Activated T-cell treated with anti-CD3 and anti-CD28 coated beads, Interleukin-2, amount 50 U/mL, for 24 hours (primary cell): ENCODE measurements around the gene HDAC4.
A peak's percentile ranks its signal among the peaks of the same experiment; 100 is the strongest.

Experiments used
- DNase-seq: peaks from one replicate; pipeline ENCODE4 v3.0.0-alpha.2; 2020
- H3K27ac Mint-ChIP-seq: 2 replicates; pipeline ENCODE4 v1.8.0; 2020; ENCODE audit warnings: mild to moderate bottlenecking, mixed read lengths
- H3K27me3 Mint-ChIP-seq: 2 replicates; pipeline ENCODE4 v1.8.0; 2020; ENCODE audit warnings: mixed read lengths
- H3K36me3 Mint-ChIP-seq: 2 replicates; pipeline ENCODE4 v1.8.0; 2020; ENCODE audit warnings: low read depth, mixed read lengths
- H3K4me1 Mint-ChIP-seq: 2 replicates; pipeline ENCODE4 v1.8.0; 2020; ENCODE audit warnings: low read depth, mixed read lengths
- H3K4me3 Mint-ChIP-seq: 2 replicates; pipeline ENCODE4 v1.8.0; 2020; ENCODE audit warnings: mild to moderate bottlenecking, moderate library complexity, mixed read lengths
- H3K9me3 Mint-ChIP-seq: 2 replicates; pipeline ENCODE4 v1.8.0; 2020; ENCODE audit warnings: mixed read lengths

HDAC4 gene

DNA sequence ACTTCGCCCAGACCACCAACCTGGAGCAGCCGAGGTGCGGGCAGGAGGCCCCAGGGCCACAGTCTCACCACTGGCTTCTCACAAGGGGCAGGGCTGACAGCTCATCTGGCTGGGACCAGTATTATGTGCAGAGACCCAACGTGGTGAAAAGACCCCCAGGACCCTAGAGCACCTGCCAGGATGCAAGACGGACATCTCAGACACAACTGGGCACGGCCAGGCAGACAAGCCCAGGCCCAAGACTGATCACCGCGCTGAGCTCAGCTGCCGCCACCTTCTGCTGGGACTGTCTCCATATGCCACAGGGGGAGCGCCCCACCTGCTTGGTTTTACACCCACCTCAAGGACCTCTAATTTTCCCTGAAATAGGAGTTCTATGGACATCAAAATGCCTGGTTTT is 23.2 kb downstream of the HDAC4 start:
- DNase-seq, result no peak
- Mint-ChIP-seq H3K4me1 (peaks cover 34% of the 10 kb centered on the region), H3K9me3 (no peaks in the 10 kb centered on the region), H3K4me3 (no peak overlapping the region), H3K36me3 (peaks cover 18% of the 10 kb centered on the region), H3K27me3 (no peaks in the 10 kb centered on the region), H3K27ac (no peak overlapping the region)

DNA sequence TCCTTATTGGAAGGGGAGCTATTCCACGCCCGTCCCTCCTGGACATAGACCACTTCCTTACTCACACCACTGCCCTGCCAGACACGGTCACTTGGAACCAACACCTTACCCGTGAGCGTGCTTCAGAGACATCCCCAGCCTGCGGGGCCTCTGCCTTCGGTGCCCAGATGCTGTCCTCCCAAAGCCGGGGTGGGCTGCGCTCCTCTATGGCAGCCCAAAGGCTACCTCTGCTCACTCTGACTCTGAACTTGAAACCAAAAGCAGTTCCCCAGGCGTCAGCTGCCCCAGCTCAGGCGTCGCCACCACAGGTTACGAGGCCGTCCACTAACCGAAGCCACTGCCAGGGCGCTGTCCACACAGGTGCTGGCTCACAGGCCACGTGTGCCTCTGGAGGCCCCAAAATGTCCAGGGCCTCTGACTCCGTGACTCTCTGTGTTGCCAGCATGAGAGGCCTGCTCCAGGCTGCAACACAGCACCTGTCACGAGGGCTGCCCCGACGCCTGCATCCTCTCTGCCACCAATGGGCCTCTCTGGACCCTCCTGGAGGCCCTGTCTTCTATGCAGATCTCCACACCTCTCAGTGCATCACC is 23.8 kb downstream of the HDAC4 start:
- Mint-ChIP-seq H3K27me3 (no peaks in the 10 kb centered on the region), H3K4me3 (no peak overlapping the region), H3K9me3 (no peaks in the 10 kb centered on the region), H3K36me3 (peaks cover 18% of the 10 kb centered on the region), H3K4me1 (peaks cover 29% of the 10 kb centered on the region), H3K27ac (no peak overlapping the region)
- no peak for DNase-seq

DNA sequence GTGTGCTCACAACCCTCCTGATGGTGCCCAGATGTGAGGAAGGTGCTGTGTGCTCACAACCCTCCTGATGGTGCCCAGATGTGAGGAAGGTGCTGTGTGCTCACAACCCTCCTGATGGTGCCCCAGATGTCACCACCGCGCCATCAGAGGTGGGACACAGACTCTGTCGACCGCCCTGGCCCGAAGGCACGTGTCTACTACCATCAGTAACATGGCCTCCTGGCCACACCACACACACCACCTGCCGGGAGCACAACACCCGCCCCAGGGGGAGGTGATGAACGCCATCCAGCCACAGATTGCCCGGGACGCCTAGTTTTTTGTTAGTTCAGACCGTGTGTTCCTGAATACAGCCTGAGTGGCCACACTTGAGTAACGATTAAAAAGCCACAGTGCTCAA is 24.5 kb downstream of the HDAC4 start:
- no peak for DNase-seq
- Mint-ChIP-seq H3K27me3 (no peaks in the 10 kb centered on the region), H3K27ac (no peak overlapping the region), H3K4me3 (no peak overlapping the region), H3K4me1 (peaks cover 22% of the 10 kb centered on the region), H3K36me3 (peaks cover 18% of the 10 kb centered on the region), H3K9me3 (no peaks in the 10 kb centered on the region)

- Mint-ChIP-seq H3K27ac (no peak overlapping the region), H3K4me3 (no peak overlapping the region), H3K9me3 (no peaks in the 10 kb centered on the region), H3K36me3 (peaks cover 18% of the 10 kb centered on the region), H3K27me3 (no peaks in the 10 kb centered on the region), H3K4me1 (peaks cover 14% of the 10 kb centered on the region)
- peak; percentile 26 for DNase-seq
These were observed 25.4 kb downstream of the HDAC4 start for GRCh38 chr2:239375278-239376061.

- Mint-ChIP-seq H3K9me3 (no peaks in the 10 kb centered on the region), H3K36me3 (peaks cover 19% of the 10 kb centered on the region)
These were observed 25.9 kb downstream of the HDAC4 start for GRCh38 chr2:239374896-239375277.

DNA sequence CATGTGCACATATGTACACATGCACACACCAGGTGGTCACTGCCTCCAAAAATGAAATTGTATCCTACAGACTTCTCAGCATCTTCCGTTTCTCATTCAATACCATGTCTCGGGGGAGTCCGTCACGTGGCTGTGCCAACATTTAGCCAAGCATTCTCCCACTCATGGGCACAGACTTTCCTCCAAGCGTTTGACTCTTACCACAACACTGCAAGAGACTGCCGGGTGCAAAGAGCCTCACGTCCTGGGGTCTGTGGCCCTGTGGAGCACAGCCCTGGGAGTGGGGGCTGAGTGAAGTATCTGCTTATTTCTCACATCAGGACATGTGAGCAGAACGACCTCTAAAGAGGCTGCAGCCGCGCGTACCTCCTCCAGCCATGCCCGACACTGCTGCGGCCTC is 28.0 kb downstream of the HDAC4 start:
- DNase-seq, result no peak
- Mint-ChIP-seq H3K9me3 (no peaks in the 10 kb centered on the region), H3K36me3 (peaks cover 17% of the 10 kb centered on the region), H3K4me1 (peaks cover 8% of the 10 kb centered on the region), H3K27me3 (no peaks in the 10 kb centered on the region), H3K27ac (no peak overlapping the region), H3K4me3 (no peak overlapping the region)

More at GRCh38 chr2:239374896-239375277, 25.9 kb downstream of the HDAC4 start:
- Mint-ChIP-seq H3K4me3 (no peak overlapping the region), H3K4me1 (peaks cover 9% of the 10 kb centered on the region), H3K27ac (no peak overlapping the region), H3K27me3 (no peaks in the 10 kb centered on the region)
- peak; percentile 26 for DNase-seq

DNA sequence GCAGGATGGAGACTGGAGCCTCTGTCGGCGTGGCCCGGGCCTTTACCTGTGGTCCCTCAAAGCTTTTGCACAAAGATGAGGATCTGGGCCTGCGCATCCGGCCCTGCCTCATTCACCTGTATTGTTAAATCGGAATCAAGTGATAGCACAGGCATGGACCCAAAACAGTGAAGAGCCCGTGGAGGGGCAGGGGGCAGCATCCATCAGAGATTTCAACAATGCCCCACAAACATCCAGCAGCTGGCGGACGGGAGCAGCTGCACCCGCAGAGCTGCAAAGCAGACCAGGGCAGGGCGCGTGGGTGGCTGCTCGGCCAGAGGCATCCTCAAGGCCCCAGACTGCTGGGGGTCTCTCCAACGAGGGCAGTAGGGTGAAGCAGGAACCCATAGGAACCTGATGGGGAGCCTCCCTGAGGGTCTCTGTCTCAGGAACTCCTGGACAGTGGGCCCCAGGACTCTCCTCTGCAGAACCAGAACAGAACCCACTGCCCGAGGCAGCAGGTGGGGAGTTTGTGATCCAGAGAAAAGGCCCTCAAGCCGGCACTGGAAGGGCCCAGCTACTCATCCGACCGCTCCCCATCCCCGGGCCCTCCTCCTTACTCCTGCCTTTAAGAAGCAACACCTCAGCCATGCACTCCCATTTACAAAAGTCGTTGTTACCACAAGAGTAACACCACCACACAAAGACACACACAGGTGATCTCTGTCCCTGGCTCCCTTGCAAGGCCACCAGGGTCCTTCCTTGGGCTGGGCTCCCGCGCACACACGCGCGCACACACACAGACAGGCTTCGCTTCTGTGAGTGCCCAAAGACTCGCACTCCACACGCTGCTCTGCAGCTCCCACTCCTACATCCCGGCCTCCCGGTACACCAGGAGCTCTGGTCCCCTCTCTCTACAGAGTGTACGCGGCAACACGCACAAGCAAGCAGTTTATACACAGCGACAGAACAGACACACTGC is 28.8 kb downstream of the HDAC4 start:
- no peaks in the 10 kb centered on the region for H3K27me3 Mint-ChIP-seq
- no peaks in the 10 kb centered on the region for H3K9me3 Mint-ChIP-seq
- no peak for DNase-seq
- H3K4me1 Mint-ChIP-seq, result peaks cover 8% of the 10 kb centered on the region
- no peak overlapping the region for H3K27ac Mint-ChIP-seq
- no peak overlapping the region for H3K4me3 Mint-ChIP-seq
- peaks cover 9% of the 10 kb centered on the region for H3K36me3 Mint-ChIP-seq

DNA sequence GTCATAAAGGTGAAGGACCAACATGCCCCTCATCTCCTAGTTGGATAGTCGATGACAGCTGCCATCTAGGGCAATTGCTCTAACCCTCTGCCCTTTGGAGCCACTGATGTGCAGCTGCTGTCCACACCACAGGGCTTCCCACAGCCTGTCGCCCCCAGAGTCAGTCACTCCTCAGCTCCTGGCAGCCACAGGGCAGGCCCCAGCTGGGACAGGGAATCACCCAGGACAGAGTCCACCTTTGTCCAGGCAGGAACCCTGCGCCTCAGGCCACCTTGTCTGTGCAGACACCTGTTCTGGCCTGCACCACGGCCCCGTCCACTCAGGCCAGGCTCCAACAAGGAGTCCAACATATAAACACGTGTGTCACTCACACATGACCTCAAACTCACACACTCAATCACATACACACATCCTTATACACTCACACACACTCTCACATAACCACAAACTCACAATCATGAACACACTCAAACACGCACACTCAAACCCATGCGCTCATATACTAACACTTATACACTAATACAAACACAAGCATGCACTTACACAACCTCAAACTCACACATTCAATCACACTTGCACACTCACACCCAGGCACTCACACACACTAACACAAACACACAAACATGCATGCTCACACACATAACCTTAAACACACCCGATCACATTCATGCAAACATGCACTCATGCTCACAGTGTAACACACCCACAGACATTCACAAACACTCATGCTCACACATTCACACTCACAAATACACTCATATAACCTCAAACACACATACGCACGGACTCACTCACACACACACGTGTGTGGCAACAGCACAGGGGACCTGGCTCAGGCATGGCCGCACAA is 29.7 kb downstream of the HDAC4 start:
- Mint-ChIP-seq H3K4me3 (no peak overlapping the region), H3K36me3 (peaks cover 11% of the 10 kb centered on the region), H3K4me1 (peaks cover 12% of the 10 kb centered on the region), H3K27me3 (no peaks in the 10 kb centered on the region), H3K27ac (no peak overlapping the region), H3K9me3 (no peaks in the 10 kb centered on the region)
- DNase-seq, result no peak

DNA sequence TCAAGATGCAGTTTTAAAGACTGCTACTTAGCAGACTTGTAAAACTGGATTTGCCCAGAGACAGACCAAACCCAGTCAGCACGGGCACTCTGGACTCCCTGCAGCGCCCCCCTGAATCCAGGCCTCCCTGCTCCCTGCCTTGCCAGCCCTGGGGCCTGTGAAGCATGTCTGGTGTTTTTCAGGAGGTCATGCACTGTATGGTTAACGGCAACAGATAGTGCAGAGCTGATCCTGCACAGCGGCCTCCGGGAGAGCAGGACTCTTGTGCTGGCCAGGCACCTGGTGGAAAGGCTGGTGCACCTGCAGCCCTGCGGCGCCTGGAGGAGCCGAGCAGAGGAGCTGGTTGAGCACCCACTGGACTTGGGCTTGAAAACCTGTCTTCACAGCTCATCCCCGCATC is 30.4 kb downstream of the HDAC4 start:
- peak overlapping the region; percentile 70 for H3K4me3 Mint-ChIP-seq

GRCh38 chr2:239369631-239370161 is 31.1 kb downstream of the HDAC4 start:
- Mint-ChIP-seq H3K4me3 (peak overlapping the region; percentile 70), H3K9me3 (no peaks in the 10 kb centered on the region), H3K27me3 (no peaks in the 10 kb centered on the region), H3K27ac (peak overlapping the region; percentile 89), H3K36me3 (peaks cover 11% of the 10 kb centered on the region), H3K4me1 (peaks cover 17% of the 10 kb centered on the region)
- peak; percentile 75 for DNase-seq

More for the DNA sequence above, 30.4 kb downstream of the HDAC4 start:
- Mint-ChIP-seq H3K36me3 (peaks cover 11% of the 10 kb centered on the region), H3K27me3 (no peaks in the 10 kb centered on the region), H3K27ac (peak overlapping the region; percentile 89), H3K9me3 (no peaks in the 10 kb centered on the region), H3K4me1 (peaks cover 12% of the 10 kb centered on the region)
- DNase-seq, result peak; percentile 37

DNA sequence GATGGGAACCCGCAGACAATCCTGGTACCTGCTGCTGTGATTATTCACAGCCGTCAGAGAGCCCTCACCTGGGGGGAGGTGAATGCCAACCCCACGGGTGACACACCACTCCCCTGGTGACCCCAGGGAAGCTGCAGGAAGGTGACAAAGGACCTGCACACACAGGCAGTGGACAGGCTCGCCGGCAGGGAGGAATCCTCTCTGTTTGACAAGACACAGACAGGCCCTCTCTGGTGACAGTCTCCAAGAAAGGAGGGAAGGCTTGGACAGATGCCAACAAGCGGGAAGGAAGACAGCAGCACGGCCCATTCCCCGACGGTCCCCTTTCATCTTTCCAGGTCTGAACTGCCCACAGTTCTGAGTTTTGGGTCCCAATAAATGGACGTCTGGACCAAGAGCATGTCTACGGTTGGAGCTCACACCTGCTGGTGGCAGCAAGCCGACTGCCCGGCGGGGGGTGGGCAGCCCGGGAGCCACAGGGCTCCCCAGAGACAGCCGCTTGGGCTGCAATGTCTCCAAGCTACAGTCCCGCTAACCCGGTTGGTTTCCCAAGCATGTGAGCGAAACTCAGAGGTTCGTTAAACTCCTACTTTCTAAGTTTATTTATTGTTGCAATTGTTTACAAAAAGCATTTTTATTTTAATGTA is 31.8 kb downstream of the HDAC4 start:
- no peak overlapping the region for H3K4me3 Mint-ChIP-seq
- peaks cover 11% of the 10 kb centered on the region for H3K36me3 Mint-ChIP-seq
- DNase-seq, result no peak
- H3K9me3 Mint-ChIP-seq, result no peaks in the 10 kb centered on the region
- H3K27ac Mint-ChIP-seq, result no peak overlapping the region
- peaks cover 24% of the 10 kb centered on the region for H3K4me1 Mint-ChIP-seq
- H3K27me3 Mint-ChIP-seq, result no peaks in the 10 kb centered on the region

DNA sequence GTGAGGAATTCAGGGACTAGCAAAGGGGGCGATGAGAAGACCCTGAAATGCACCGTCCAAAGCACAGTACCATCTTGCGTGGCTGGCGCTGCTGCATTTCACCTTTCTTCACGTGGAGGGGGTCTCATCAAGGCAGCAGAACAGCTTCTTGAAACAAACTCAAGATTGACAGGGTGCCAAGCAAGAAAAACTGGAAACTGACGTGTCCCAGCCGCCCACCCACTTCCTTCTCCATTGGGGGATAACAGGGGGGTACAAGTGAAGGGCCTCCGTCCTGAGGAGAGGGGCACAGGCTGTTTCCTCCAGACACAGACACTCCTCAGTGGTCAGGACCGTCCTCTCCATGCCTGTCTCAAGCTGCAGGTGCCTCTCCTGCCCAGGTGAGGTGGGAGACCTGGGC is 32.5 kb downstream of the HDAC4 start:
- H3K4me3 Mint-ChIP-seq, result no peak overlapping the region
- peaks cover 31% of the 10 kb centered on the region for H3K4me1 Mint-ChIP-seq
- no peaks in the 10 kb centered on the region for H3K9me3 Mint-ChIP-seq
- DNase-seq, result no peak
- no peaks in the 10 kb centered on the region for H3K27me3 Mint-ChIP-seq
- no peak overlapping the region for H3K27ac Mint-ChIP-seq
- H3K36me3 Mint-ChIP-seq, result peaks cover 11% of the 10 kb centered on the region

DNA sequence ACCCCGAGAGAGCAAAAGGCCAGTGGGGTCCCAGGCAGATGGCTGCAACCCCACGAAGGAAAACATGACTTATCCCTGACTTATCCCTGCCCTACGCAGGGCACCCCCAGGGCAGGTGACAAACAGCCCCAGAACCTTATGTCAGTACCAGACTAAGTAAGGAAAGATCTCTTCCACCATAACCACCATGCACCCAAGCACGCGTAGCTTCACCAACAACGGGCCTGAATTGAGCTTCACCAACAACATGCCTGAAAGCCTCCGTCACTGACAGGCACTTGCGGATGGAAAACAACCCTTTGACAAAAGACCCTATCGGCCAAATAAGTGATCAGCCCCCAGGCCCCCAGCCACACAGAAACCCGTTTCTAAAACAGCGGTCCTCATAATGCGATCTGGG is 34.1 kb downstream of the HDAC4 start:
- Mint-ChIP-seq H3K4me1 (peaks cover 34% of the 10 kb centered on the region), H3K27me3 (no peaks in the 10 kb centered on the region), H3K4me3 (no peak overlapping the region), H3K27ac (no peak overlapping the region), H3K9me3 (no peaks in the 10 kb centered on the region), H3K36me3 (peaks cover 11% of the 10 kb centered on the region)
- no peak for DNase-seq
